Endodermal cell (in vitro differentiated cells): ENCODE measurements around the gene LGI4. TPM values are rescaled to one million over a fixed set of nuclear protein-coding genes. Genes with fewer than 3 reads are reported as not detected.
"Not testable (repeated sequence)": the region's sequence is repeated elsewhere in the genome, so short reads cannot be mapped to it uniquely, and the experiment has no call there.

Experiments
- DNase-seq: peaks from one replicate; pipeline ENCODE4 v3.0.0-alpha.2; 2017
- H3K27ac ChIP-seq: 2 replicates; pipeline ENCODE4 v1.5.1; 2013; ENCODE audit warnings: mild to moderate bottlenecking, low read depth, low read length, moderate library complexity
- H3K27me3 ChIP-seq: 2 replicates; pipeline ENCODE4 v1.6.1; 2013; ENCODE audit warnings: mild to moderate bottlenecking, low read length, moderate library complexity; ENCODE audit not compliant: insufficient read depth, control insufficient read depth, poor library complexity, severe bottlenecking
- H3K36me3 ChIP-seq: 2 replicates; pipeline ENCODE4 v1.7.0; 2013; ENCODE audit warnings: mild to moderate bottlenecking, low read length, moderate library complexity; ENCODE audit not compliant: control insufficient read depth, insufficient read depth
- H3K4me1 ChIP-seq: one replicate; pipeline ENCODE4 v1.7.0; 2013; ENCODE audit warnings: low read length; ENCODE audit not compliant: control insufficient read depth, insufficient read depth
- H3K4me3 ChIP-seq: 2 replicates; pipeline ENCODE4 v1.5.1; 2013; ENCODE audit warnings: mild to moderate bottlenecking, low read length, moderate library complexity
- H3K9ac ChIP-seq: 2 replicates; pipeline ENCODE4 v1.6.1; 2013; ENCODE audit warnings: mild to moderate bottlenecking, low read length, moderate library complexity; ENCODE audit not compliant: poor library complexity, severe bottlenecking; ENCODE audit errors: extremely low read depth
- H3K9me3 ChIP-seq: 2 replicates; pipeline ENCODE4 v1.6.1; 2013; ENCODE audit warnings: mild to moderate bottlenecking, low read length, moderate library complexity; ENCODE audit not compliant: control insufficient read depth
- H3K27ac Mint-ChIP-seq: 2 replicates; pipeline ENCODE4 v1.8.0; 2020; ENCODE audit warnings: mixed read lengths
- H3K27me3 Mint-ChIP-seq: 2 replicates; pipeline ENCODE4 v1.8.0; 2021; ENCODE audit warnings: mild to moderate bottlenecking, mixed read lengths; ENCODE audit not compliant: insufficient read depth
- H3K36me3 Mint-ChIP-seq: 2 replicates; pipeline ENCODE4 v1.8.0; 2020; ENCODE audit warnings: low read depth, mixed read lengths
- H3K4me1 Mint-ChIP-seq: 2 replicates; pipeline ENCODE4 v1.8.0; 2020; ENCODE audit warnings: mixed read lengths
- H3K4me3 Mint-ChIP-seq: 2 replicates; pipeline ENCODE4 v1.8.0; 2020; ENCODE audit warnings: mild to moderate bottlenecking, moderate library complexity, mixed read lengths
- H3K9me3 Mint-ChIP-seq: 2 replicates; pipeline ENCODE4 v1.8.0; 2020; ENCODE audit warnings: mild to moderate bottlenecking, mixed read lengths
- WGBS, 2 experiments: methylation state at CpG; one replicate each; pipeline versions ENCODE4 v1.1.5 to v1.1.7; 2013; ENCODE audit warnings: missing lambda C conversion rate in 2 of 2, mixed read lengths in 1 of 2; ENCODE audit not compliant: insufficient coverage in 1 of 2, insufficient read length in 1 of 2; 5-methylcytosine and 5-hydroxymethylcytosine counted together
- total RNA-seq, 2 donors: library from RNA; stranded (reverse); fragmentation: NEBNext Ultra II Directional in 1 of 2; extraction: Animal tissue kit (Norgen Biotek cat#: 25700) in 1 of 2; gene quantifications; 2 replicates in 1 of 2; 3 replicates in 1 of 2; pipeline ENCODE4 v1.2.1, GENCODE V29; 2021
- TF ChIP-seq, protein P1 (sequence below): fragments of 200-600 bp; sonication (generic); conservative IDR thresholded peaks from 2 replicates; pipeline ENCODE4 v1.5.0; 2021; ENCODE audit warnings: antibody characterized with exemption, mild to moderate bottlenecking

Gene LGI4
- total RNA-seq, 2 donors from 2014 or later = 0.27 to 0.37 TPM

GRCh38 chr19:35130761-35131720, 3.8 kb downstream of the LGI4 start:
- Histone ChIP-seq H3K36me3 (no peaks in the 10 kb centered on the region), H3K27me3 (no peaks in the 10 kb centered on the region), H3K27ac (no peak overlapping the region), H3K4me1 (no peaks in the 10 kb centered on the region), H3K9ac (no peak overlapping the region), H3K4me3 (no peak overlapping the region), H3K9me3 (no peaks in the 10 kb centered on the region)
- Mint-ChIP-seq H3K4me1 (peaks cover 2% of the 10 kb centered on the region), H3K36me3 (no peaks in the 10 kb centered on the region), H3K4me3 (no peak overlapping the region), H3K9me3 (no peaks in the 10 kb centered on the region), H3K27me3 (no peaks in the 10 kb centered on the region), H3K27ac (no peak overlapping the region)
- 90 to 92% methylated on average over 18 to 30 of the region's 31 CpGs for WGBS, 2 experiments
- TF ChIP-seq, protein P1, sequence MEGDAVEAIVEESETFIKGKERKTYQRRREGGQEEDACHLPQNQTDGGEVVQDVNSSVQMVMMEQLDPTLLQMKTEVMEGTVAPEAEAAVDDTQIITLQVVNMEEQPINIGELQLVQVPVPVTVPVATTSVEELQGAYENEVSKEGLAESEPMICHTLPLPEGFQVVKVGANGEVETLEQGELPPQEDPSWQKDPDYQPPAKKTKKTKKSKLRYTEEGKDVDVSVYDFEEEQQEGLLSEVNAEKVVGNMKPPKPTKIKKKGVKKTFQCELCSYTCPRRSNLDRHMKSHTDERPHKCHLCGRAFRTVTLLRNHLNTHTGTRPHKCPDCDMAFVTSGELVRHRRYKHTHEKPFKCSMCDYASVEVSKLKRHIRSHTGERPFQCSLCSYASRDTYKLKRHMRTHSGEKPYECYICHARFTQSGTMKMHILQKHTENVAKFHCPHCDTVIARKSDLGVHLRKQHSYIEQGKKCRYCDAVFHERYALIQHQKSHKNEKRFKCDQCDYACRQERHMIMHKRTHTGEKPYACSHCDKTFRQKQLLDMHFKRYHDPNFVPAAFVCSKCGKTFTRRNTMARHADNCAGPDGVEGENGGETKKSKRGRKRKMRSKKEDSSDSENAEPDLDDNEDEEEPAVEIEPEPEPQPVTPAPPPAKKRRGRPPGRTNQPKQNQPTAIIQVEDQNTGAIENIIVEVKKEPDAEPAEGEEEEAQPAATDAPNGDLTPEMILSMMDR = no peak
- DNase-seq = no peak

DNA sequence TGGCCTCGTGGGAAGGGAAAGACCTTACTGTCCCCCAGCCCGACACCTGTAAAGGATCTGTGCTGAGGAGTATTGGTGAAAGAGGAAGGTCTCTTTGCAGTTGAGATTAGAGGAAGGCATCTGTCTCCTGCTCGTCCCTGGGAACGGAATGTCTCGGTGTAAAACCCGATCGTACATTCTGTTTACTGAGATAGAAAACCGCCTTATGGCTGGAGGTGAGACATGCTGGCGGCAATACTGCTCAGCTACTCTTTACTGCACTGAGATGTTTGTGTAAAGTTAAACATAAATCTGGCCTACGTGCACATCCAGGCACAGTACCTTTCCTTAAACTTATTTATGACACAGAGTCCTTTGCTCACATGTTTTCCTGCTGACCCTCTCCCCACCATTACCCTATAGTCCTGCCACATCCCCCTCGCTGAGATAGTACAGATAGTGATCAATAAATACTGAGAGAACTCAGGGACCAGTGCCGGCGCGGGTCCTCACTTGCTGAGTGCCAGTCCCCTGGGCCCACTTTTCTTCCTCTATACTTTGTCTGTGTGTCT, 5.1 kb downstream of the LGI4 start:
- H3K9ac ChIP-seq, H3K4me1 ChIP-seq, H3K27ac Mint-ChIP-seq, H3K27me3 ChIP-seq, H3K27ac ChIP-seq, H3K4me1 Mint-ChIP-seq, H3K9me3 ChIP-seq, H3K9me3 Mint-ChIP-seq, DNase-seq, H3K4me3 Mint-ChIP-seq, H3K36me3 Mint-ChIP-seq, H3K27me3 Mint-ChIP-seq, H3K36me3 ChIP-seq, H3K4me3 ChIP-seq: not testable (repeated sequence)
- 91 to 92% methylated on average over 11 to 14 of the region's 14 CpGs for WGBS, 2 experiments

GRCh38 chr19:35128398-35129057, 6.3 kb downstream of the LGI4 start:
- H3K36me3 ChIP-seq = no peaks in the 10 kb centered on the region
- TF ChIP-seq, protein P1 = no peak
- no peak overlapping the region for H3K4me3 ChIP-seq
- H3K9me3 ChIP-seq = no peaks in the 10 kb centered on the region
- Mint-ChIP-seq H3K27ac (no peak overlapping the region), H3K27me3 (no peaks in the 10 kb centered on the region), H3K9me3 (no peaks in the 10 kb centered on the region), H3K4me1 (no peaks in the 10 kb centered on the region), H3K36me3 (no peaks in the 10 kb centered on the region), H3K4me3 (no peak overlapping the region)
- no peak overlapping the region for H3K27ac ChIP-seq
- WGBS, 2 experiments = 90 to 92% methylated on average over 7 to 9 of the region's 9 CpGs
- no peaks in the 10 kb centered on the region for H3K4me1 ChIP-seq
- H3K9ac ChIP-seq = no peak overlapping the region
- no peaks in the 10 kb centered on the region for H3K27me3 ChIP-seq
- DNase-seq = no peak
